SK-N-SH (cell line): ENCODE results near the gene RFC4. TPM values are rescaled to one million over a fixed set of nuclear protein-coding genes. Genes with fewer than 3 reads are reported as not detected.

Experiments
- CTCF ChIA-PET: fragments of 300-600, 350-600 bp; formaldehyde crosslinking; extraction: SDS; loops from one replicate; lab custom pipeline; 2021; lab: Yijun Ruan, JAX
- POLR2A ChIA-PET: fragments of 350-600 bp; sonication (Branson Sonifier 250); formaldehyde crosslinking; extraction: SDS; loops from one replicate; lab custom pipeline; 2020; ENCODE audit warnings: antibody characterized with exemption, inconsistent platforms; lab: Yijun Ruan, JAX
- DNase-seq: peaks from one replicate; pipeline ENCODE4 v3.0.0; 2012
- H2AFZ ChIP-seq: fragments of 200-600 bp; sonication (generic); 2 replicates; pipeline ENCODE4 v1.8.1; 2016; ENCODE audit warnings: antibody characterized with exemption, mild to moderate bottlenecking, low read depth
- H3F3A ChIP-seq: fragments of 200-600 bp; sonication (generic); replicated peaks from 2 replicates; pipeline ENCODE3; 2016; ENCODE audit warnings: antibody characterized with exemption, mild to moderate bottlenecking; ENCODE audit not compliant: insufficient read depth
- H3K27ac ChIP-seq, 2 experiments: fragments of 200-500 bp in 1 of 2; fragments of 200-600 bp in 1 of 2; sonication (Bioruptor generic) in 1 of 2; sonication (generic), shearing (Covaris generic) in 1 of 2; 2 replicates each; pipeline versions ENCODE4 v1.5.1 to v1.6.1; 2014 to 2016; ENCODE audit warnings: low read depth in 2 of 2, inconsistent platforms in 1 of 2, low read length in 1 of 2, mild to moderate bottlenecking in 1 of 2, mixed read lengths in 1 of 2
- H3K27me3 ChIP-seq: fragments of 200-600 bp; sonication (generic), shearing (Covaris generic); 2 replicates; pipeline ENCODE4 v1.6.1; 2016; ENCODE audit warnings: mixed run types; ENCODE audit not compliant: insufficient read depth
- H3K36me3 ChIP-seq, 2 experiments: fragments of 200-500 bp in 1 of 2; fragments of 200-600 bp in 1 of 2; sonication (Bioruptor generic) in 1 of 2; sonication (generic) in 1 of 2; replicated peaks in 1 of 2; 2 replicates each; pipeline versions ENCODE3 to v1.5.1; 2014 to 2016; ENCODE audit warnings: low read length in 1 of 2, mild to moderate bottlenecking in 1 of 2; ENCODE audit not compliant: insufficient read depth in 2 of 2, control insufficient read depth in 1 of 2
- H3K4me1 ChIP-seq, 2 experiments: fragments of 200-500 bp in 1 of 2; fragments of 200-600 bp in 1 of 2; sonication (Bioruptor generic) in 1 of 2; sonication (generic), shearing (Covaris generic) in 1 of 2; 2 replicates each; pipeline versions ENCODE4 v1.5.1 to v1.6.1; 2014 to 2016; ENCODE audit warnings: low read depth in 1 of 2, low read length in 1 of 2, mixed run types in 1 of 2; ENCODE audit not compliant: insufficient read depth in 2 of 2, control insufficient read depth in 1 of 2
- H3K4me2 ChIP-seq: fragments of 200-600 bp; sonication (generic), shearing (Covaris generic); 2 replicates; pipeline ENCODE4 v1.6.1; 2017; ENCODE audit warnings: mixed run types
- H3K4me3 ChIP-seq, 2 experiments: fragments of 200-500 bp in 1 of 2; fragments of 200-600 bp in 1 of 2; sonication (Bioruptor generic) in 1 of 2; sonication (generic), shearing (Covaris generic) in 1 of 2; 2 replicates each; pipeline versions ENCODE4 v1.5.1 to v1.8.1; 2014 to 2016; ENCODE audit warnings: low read depth in 2 of 2, inconsistent platforms in 1 of 2, low read length in 1 of 2, mild to moderate bottlenecking in 1 of 2, mixed read lengths in 1 of 2, moderate library complexity in 1 of 2
- H3K79me2 ChIP-seq: fragments of 200-600 bp; sonication (generic); 2 replicates; pipeline ENCODE4 v1.8.1; 2017; ENCODE audit warnings: mild to moderate bottlenecking; ENCODE audit not compliant: insufficient read depth
- H3K9ac ChIP-seq: fragments of 200-600 bp; sonication (generic); 2 replicates; pipeline ENCODE4 v1.6.1; 2017; ENCODE audit warnings: mixed run types
- H3K9me2 ChIP-seq: fragments of 200-600 bp; sonication (generic); 2 replicates; pipeline ENCODE4 v1.6.1; 2017; ENCODE audit warnings: mixed run types
- H3K9me3 ChIP-seq: fragments of 200-600 bp; sonication (generic); 2 replicates; pipeline ENCODE4 v1.6.1; 2017; ENCODE audit warnings: mixed run types, mild to moderate bottlenecking, moderate library complexity
- H4K20me1 ChIP-seq: fragments of 200-600 bp; sonication (generic); 2 replicates; pipeline ENCODE4 v1.6.1; 2017; ENCODE audit warnings: mild to moderate bottlenecking, mixed run types; ENCODE audit not compliant: insufficient read depth
- FOSL2 ChIP-seq: IDR thresholded peaks from 2 replicates; pipeline ENCODE4 v1.4.0; 2012; ENCODE audit warnings: low read depth, mild to moderate bottlenecking, moderate library complexity, borderline replicate concordance
- FOXM1 ChIP-seq: IDR thresholded peaks from 2 replicates; pipeline ENCODE4 v1.4.0; 2012; ENCODE audit warnings: low read depth, mild to moderate bottlenecking
- NFIC ChIP-seq: IDR thresholded peaks from 2 replicates; pipeline ENCODE4 v1.4.0; 2012; ENCODE audit warnings: borderline replicate concordance
- RAD21 ChIP-seq: IDR thresholded peaks from 2 replicates; pipeline ENCODE4 v1.6.1; 2012; ENCODE audit warnings: mild to moderate bottlenecking, low read length
- RCOR1 ChIP-seq: fragments of 150-350 bp; IDR thresholded peaks from 2 replicates; pipeline ENCODE4 v1.6.1; 2017; ENCODE audit warnings: antibody characterized with exemption, low read length
- RXRA ChIP-seq: IDR thresholded peaks from 2 replicates; pipeline ENCODE4 v1.4.0; 2012; ENCODE audit warnings: low read depth, mild to moderate bottlenecking, borderline replicate concordance
- SMC3 ChIP-seq: IDR thresholded peaks from 2 replicates; pipeline ENCODE4 v1.6.1; 2012; ENCODE audit warnings: low read depth, low read length, improper control_type of control experiment
- TCF12 ChIP-seq: IDR thresholded peaks from 2 replicates; pipeline ENCODE4 v1.4.0; 2012
- YY1 ChIP-seq: IDR thresholded peaks from 2 replicates; pipeline ENCODE4 v1.4.0; 2012; ENCODE audit warnings: low read depth, mild to moderate bottlenecking
- WGBS: methylation state at CpG from one replicate; pipeline ENCODE4 v1.1.6; 2017; ENCODE audit warnings: low lambda C conversion rate; 5-methylcytosine and 5-hydroxymethylcytosine counted together
- polyA plus RNA-seq, 3 experiments: library from polyadenylated mRNA; depleted of rRNA; stranded (reverse); fragments of >200 nt; gene quantifications; 2 replicates each; pipeline ENCODE4 v1.2.3, GENCODE V29; 2012
- TF ChIP-seq, protein P1 (sequence below): IDR thresholded peaks from 2 replicates; pipeline ENCODE4 v1.4.0; 2012; ENCODE audit warnings: low read depth, borderline replicate concordance
- TF ChIP-seq, protein P2 (sequence below): IDR thresholded peaks from 2 replicates; pipeline ENCODE4 v1.4.0; 2012; ENCODE audit warnings: low read depth
- TF ChIP-seq, protein P3 (sequence below): IDR thresholded peaks from 2 replicates; pipeline ENCODE4 v1.4.0; 2012; ENCODE audit warnings: low read depth, borderline replicate concordance

Gene RFC4
- polyA plus RNA-seq, 1 of the 3 experiments (the other 2 are of a cell fraction) = 13.1 TPM

DNA sequence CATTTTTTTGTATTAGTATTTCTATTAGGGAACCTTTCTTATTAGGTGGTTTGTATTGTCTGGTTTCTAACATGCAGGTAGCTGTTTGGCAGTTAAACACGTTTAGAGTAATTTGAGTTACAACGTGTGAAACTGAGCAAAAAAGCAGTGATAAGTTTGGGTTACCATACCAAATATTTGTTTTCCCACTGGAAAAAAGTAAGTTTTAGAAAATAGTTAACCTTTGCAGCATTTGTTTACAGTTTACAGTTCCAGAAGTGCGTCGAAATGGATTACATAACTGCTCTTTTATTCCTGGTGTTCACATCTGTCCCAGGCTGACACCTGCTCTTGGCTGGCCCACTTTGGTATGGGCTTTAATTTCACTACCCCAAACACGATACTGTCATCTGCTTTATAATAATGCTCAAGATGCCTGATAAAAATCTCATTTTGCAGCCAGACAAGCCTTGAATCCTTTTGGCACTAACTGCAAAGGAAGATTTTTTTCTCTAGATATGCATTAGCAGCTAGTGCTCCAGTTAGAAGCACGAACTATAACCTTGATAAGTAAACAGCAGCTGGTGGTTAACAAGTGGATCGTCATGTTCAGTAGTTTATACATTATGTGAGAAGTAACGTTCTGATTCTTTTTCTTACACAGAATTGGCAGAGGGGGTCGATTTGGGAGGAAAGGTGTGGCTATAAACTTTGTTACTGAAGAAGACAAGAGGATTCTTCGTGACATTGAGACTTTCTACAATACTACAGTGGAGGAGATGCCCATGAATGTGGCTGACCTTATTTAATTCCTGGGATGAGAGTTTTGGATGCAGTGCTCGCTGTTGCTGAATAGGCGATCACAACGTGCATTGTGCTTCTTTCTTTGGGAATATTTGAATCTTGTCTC lies 17.6 kb downstream of the RFC4 start:
- H3K9me2 ChIP-seq = no peaks in the 10 kb centered on the region
- no peaks in the 10 kb centered on the region for H3K9me3 ChIP-seq
- peaks cover 87% of the 10 kb centered on the region for H3F3A ChIP-seq
- TF ChIP-seq YY1 = no peak
- no peak for TF ChIP-seq TCF12
- TF ChIP-seq, protein P1, sequence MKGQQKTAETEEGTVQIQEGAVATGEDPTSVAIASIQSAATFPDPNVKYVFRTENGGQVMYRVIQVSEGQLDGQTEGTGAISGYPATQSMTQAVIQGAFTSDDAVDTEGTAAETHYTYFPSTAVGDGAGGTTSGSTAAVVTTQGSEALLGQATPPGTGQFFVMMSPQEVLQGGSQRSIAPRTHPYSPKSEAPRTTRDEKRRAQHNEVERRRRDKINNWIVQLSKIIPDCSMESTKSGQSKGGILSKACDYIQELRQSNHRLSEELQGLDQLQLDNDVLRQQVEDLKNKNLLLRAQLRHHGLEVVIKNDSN = no peak
- TF ChIP-seq, protein P2, sequence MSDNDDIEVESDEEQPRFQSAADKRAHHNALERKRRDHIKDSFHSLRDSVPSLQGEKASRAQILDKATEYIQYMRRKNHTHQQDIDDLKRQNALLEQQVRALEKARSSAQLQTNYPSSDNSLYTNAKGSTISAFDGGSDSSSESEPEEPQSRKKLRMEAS = no peak
- no peak for TF ChIP-seq FOXM1
- no peak for TF ChIP-seq RXRA
- no peak for TF ChIP-seq SMC3
- TF ChIP-seq NFIC = no peak
- no peak for TF ChIP-seq RAD21
- TF ChIP-seq FOSL2 = no peak
- TF ChIP-seq, protein P3, sequence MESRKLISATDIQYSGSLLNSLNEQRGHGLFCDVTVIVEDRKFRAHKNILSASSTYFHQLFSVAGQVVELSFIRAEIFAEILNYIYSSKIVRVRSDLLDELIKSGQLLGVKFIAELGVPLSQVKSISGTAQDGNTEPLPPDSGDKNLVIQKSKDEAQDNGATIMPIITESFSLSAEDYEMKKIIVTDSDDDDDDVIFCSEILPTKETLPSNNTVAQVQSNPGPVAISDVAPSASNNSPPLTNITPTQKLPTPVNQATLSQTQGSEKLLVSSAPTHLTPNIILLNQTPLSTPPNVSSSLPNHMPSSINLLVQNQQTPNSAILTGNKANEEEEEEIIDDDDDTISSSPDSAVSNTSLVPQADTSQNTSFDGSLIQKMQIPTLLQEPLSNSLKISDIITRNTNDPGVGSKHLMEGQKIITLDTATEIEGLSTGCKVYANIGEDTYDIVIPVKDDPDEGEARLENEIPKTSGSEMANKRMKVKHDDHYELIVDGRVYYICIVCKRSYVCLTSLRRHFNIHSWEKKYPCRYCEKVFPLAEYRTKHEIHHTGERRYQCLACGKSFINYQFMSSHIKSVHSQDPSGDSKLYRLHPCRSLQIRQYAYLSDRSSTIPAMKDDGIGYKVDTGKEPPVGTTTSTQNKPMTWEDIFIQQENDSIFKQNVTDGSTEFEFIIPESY = no peak
- no peak for TF ChIP-seq RCOR1
- 61% methylated on average over 13 of the region's 13 CpGs for WGBS
- H4K20me1 ChIP-seq = peaks cover 71% of the 10 kb centered on the region
- ChIA-PET CTCF (interaction anchor here (1.0 to 1.6 kb wide), 2 partner anchors 33 to 174 kb away, joined by 3 to 5 read pairs; no protein-coding TSS in a partner anchor), POLR2A (no interaction called here)
- no peak for DNase-seq
- H3K79me2 ChIP-seq = peaks cover 50% of the 10 kb centered on the region
- H3K4me2 ChIP-seq = peak overlapping the region; percentile 81; the same call in 1 of the 2 replicates
- no peaks in the 10 kb centered on the region for H3K27me3 ChIP-seq
- no peak overlapping the region for H2AFZ ChIP-seq
- peak overlapping the region in 1 of 2 experiments; percentile 22; a peak in 2 of 4 replicates for H3K27ac ChIP-seq
- H3K4me3 ChIP-seq = no peak overlapping the region
- peaks cover 73 to 77% of the 10 kb centered on the region in 2 experiments for H3K36me3 ChIP-seq
- H3K9ac ChIP-seq = no peak overlapping the region
- H3K4me1 ChIP-seq = peaks cover 24 to 29% of the 10 kb centered on the region in 2 experiments; a peak in 3 of 4 replicates
